Hematopoietic multipotent progenitor cell treated with erythropoietin and hydrocortisone succinate and interleukin-3 and kit ligand, for 4 days (in vitro differentiated cells): ENCODE data around the gene NUP35.

Source experiments
- DNase-seq: peaks from one replicate; pipeline ENCODE4 v3.0.0-alpha.2; 2015

Gene NUP35, protein sequence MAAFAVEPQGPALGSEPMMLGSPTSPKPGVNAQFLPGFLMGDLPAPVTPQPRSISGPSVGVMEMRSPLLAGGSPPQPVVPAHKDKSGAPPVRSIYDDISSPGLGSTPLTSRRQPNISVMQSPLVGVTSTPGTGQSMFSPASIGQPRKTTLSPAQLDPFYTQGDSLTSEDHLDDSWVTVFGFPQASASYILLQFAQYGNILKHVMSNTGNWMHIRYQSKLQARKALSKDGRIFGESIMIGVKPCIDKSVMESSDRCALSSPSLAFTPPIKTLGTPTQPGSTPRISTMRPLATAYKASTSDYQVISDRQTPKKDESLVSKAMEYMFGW

DNA sequence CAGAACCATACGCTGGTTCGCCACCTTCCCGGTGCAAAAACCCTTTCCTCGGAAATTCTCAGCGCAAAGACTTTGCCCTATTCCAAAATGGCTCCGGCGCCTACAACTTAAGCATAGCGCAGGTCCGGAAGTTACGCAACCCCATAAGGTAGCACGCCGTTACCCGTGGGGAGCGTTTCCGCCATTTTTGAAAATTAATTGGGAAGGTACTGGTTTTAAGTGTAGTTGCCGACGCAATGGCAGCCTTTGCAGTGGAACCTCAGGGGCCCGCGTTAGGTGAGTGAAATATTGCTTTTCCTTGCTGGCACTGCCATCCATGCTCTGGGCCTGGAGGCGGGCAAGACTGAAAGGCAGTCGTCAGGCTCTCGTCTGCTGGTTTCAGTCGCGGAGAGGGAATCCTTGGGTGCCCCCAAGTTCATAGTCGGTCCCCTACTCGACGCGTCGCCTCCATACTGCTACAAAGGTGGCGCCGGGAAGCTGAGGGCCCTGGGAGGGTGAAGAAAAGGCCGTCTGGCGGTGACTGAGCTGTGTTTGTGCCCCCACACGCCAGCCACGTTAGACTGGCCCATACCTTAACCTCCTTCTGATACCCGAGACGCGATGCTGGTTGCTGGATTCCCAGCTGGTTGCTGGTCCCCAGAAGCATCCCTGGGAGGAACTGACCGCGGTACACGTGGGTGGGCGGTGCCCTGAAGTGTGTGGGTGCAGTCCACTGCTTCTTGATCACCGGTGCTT is at the start of gene NUP35:
Gene NUP35, plus strand, starts transcription at position 222 of the 735 bp plus-strand sequence. Its CDS starts 15 bp downstream, at position 237.
- DNase-seq, result peak; percentile 97

- no peak for DNase-seq
Measured at GRCh38 chr2:183078163-183078463, 46.1 kb upstream of the NUP35 start.

DNA sequence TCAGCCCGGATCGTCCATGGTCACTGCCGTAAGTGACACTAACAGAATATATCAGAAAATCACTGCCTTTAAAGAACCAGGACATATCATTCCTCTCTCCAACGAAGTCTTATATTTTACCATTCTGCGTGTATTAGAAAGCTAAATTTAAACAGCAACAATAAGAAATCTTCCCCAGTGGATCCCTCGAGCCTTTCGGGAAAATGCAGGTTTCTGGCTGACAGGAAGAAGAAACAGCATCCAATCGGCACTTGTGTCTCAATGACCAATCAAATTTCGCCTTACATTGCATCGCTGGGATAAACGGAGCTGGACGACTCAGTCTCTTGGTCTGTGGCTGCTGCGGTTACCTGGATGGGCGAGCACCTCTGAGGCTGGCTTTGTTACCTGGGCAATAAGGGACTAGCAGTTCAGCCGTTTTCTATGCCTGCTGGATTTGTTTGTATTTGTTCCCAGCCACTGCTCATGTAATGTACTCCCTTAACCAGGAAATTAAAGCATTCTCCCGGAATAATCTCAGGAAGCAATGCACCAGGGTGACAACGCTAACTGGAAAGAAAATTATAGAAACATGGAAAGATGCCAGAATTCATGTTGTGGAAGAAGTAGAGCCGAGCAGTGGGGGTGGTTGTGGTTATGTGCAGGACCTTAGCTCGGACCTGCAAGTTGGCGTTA is 45.6 kb upstream of the NUP35 start, which contains the start of gene DUSP19:
Gene DUSP19, plus strand, starts transcription at position 284 of the 675 bp plus-strand sequence. Its CDS starts 187 bp downstream, at position 471.
- peak; percentile 93 for DNase-seq

GRCh38 chr2:183079139-183079775 is 45.0 kb upstream of the NUP35 start:
- DNase-seq, result peak; percentile 54

DNA sequence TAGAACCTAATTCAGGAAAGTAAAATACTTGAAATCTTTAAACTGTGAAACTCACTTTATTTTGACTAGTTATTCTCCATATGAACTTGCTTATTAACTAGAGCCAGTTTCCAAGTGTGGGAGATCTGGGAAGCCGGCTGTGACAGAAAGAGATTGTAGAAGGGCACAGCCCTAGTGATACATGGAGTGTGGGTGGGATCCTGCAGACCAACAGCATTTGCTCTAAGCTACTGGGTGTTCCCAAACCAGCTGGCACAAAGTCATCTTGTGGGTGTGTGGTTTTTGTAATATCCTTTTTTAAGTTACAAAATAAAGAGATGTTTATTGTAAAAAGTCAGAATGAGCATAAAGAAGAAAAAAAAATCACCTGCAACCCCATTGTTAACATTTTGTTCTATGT is 42.3 kb upstream of the NUP35 start:
- peak; percentile 59 for DNase-seq

- no peak for DNase-seq
Measured at GRCh38 chr2:183088061-183088460, 36.2 kb upstream of the NUP35 start.

GRCh38 chr2:183089192-183089851 is 34.9 kb upstream of the NUP35 start:
- no peak for DNase-seq

DNA sequence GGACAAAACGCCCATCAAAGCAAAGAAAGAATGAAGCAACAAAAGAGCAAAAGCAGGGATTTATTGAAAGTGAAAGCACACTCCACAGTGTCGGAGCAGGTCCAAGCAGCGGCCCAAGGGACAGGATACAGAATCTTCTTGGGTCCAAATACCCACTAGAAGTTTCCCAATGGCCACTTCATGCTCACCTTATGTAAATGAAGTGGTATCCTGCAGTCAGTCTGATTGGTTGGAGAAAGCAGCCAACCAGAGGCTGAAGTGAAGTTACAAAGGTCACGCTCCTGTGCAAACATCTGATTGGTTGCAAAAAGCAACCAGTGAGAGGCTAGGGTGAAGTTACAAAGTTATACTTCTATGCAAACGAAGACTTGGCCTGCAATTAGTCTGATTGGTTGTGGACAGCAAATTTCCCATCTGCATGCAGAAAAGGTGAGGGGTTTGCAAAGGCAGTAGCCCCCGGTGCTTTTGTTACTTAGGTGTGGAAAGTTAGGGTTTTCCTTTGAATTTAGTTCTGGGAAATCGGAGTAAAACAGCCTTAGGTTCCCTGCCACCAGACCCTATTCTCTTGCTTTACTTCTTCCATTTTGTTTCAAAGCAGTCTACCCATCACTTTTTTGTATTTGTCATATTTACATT is 32.8 kb upstream of the NUP35 start:
- DNase-seq, result no peak

- no peak for DNase-seq
Measured at GRCh38 chr2:183091954-183092345, 32.3 kb upstream of the NUP35 start.

- no peak for DNase-seq
Measured at GRCh38 chr2:183093857-183094657, 30.2 kb upstream of the NUP35 start.

DNA sequence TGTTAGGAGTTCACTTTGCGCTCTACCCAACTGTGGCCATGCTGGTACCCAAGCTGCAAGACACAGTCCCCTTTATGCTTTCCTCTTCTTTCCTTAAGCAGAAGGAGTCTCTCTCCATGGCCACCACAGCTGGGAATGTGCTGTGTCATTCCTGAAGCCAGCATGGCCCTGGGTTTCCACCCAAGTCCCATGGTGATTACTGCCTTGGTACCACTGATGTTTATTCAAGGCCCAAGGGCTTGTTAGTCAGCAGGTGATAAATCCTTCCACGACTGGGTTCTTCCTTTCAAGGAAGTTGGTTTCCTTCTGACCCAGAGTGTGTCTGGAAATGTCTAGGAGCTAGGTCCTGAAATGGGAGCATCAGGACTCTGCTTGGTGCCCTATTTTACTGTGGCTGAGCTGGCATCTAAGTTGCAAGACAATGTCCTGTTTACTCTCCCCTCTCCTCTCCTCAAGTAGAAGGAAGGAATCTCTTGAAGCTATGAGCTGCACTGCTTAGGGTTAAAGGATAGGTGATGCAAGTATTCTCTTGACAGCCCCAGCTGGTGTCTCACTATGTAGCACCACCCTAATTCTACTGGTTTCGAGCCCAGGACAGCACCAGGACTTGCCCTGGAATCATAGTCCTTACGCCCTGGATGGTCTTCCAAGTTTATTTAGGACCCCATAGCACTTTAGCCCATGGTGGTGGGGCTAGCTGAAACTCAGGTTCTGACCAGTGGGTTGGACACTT is 18.7 kb upstream of the NUP35 start:
- no peak for DNase-seq

- DNase-seq, result peak; percentile 87
Measured at GRCh38 chr2:183112577-183112976, 11.7 kb upstream of the NUP35 start.

GRCh38 chr2:183113630-183114029 is 10.6 kb upstream of the NUP35 start:
- peak; percentile 13 for DNase-seq

DNA sequence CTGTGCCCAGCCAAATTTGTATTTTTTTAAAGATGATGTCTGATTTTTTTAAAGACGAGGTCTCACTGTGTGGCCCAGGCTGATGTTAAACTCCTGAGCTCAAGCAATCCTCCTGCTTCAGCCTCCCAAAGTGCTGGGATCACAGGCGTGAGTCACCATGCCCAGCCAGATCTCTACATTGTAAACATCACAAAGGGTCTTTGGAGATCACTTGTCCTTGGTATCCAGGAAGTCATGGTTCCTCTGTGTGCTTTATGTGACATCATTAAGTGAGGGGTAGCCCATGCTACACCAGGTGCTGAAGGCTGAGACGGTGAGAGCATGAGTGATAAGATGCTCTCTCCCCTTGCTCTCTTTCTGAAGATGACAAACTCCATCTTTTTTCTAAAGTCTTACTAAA is 7.0 kb upstream of the NUP35 start:
- DNase-seq, result no peak

DNA sequence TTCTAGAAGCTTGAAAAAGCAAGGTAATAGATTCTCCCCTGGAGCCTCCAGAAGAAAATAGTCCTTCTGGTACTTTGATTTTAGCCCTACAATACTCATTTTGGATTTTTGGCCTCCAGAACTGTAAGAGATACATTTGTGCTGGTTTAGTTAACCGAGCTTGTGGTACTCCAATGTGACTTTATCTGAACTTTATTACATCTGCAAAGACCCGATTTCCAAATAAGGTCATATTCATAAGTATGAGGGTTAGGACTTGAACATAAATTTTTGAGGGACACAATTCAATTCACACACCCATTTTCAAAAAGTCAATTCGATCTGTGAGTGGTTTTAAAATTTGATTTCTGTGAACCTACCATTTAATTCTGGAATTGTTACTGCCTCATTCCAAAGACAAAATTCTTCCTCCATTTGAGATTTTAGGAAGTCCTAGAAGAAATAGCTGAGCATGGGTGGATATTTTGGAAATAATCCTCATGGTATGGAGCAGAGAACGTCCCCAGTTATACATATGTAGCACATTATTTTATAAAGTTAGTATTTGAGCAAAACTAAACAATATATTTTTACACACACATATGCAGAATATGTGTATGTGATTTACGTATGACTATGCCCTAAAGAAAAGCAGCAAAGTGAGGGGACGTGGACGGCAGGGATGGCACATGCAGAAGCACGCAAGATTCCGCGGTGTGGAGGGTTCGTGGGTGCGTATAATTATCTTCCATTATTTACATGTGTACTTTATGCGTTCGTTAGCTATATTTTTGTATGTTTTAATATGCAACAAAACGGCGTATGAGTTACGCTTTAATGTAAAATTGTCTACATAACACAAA is 905 bp upstream of the NUP35 start:
- DNase-seq, result peak; percentile 27

DNA sequence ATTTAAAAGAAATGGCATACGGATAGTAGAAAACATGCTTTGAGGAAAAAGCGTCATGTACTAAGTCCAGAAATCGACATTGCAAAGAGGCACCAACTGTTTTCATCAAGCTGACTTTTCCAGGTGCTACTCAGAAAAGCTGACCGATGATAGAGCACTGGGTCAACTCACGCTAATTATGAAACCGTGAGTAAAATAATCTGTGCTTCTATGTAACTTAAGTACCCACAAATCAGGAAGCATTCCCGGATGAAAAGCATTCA is 353 bp upstream of the NUP35 start:
- no peak for DNase-seq

DNA sequence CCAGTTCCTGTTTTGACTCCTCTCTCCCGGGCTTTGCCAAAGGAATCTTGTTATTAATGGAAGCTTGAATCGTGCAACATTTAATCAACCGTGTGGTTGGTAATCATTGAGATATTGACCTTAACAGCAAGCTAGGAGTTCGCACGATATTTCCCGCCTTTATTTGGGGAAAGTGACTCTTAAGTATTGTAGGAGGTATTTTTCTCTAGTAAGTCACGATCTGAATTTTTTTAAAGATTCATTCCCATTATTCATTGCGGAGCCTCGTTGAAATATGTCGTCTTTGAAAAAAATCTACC is 663 bp downstream of the NUP35 start:
- DNase-seq, result no peak

DNA sequence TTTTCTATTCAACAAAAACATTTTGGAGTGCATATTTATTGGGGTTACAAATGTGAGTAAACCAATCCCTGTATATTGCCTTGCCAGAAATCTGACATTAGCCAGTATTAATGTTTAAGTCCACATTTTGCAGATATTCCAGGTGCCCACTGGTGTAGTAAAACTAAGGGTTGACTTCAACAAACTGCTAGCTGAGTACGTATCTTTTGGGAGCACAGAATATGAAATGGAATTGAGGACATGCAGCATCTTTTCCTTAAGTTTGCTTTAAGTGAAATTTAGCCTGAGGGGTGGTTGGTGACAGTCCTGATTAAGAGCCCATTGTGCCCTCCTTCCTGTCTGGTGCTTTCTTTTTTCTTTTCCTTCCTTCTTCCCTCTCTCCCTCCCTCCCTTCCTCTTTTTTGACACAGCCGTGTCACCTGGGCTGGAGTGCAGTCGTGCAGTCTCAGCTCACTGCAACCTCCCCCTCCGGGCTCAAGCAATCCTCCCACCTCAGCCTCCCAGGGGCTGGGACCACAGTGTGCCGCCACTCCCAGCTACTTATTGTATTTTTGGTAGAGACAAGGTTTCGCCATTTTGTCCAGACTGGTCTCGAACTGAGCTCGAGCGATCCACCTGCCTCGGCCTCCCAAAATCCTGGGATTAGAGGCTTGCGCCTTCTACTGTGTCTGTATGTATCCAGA is 1.6 kb downstream of the NUP35 start:
- peak; percentile 30 for DNase-seq

DNA sequence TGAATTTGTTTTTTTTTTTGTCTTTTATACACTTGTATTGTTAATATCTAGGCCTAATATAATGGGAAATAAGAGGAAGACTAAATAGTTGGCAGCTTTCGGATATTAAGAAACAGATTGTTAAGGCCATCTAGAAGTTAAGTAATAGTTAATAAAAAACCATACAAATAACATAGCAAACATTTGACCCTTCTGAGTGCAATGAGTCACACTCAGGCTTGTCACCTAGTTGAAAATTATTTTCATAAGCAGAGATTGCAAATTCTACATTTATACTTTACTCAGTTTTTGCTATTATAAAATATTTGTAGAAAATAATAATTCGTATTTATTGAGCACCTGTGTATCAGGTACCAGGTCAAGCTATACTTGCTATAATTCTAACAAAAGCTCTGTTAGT is 2.4 kb downstream of the NUP35 start:
- DNase-seq, result no peak

DNA sequence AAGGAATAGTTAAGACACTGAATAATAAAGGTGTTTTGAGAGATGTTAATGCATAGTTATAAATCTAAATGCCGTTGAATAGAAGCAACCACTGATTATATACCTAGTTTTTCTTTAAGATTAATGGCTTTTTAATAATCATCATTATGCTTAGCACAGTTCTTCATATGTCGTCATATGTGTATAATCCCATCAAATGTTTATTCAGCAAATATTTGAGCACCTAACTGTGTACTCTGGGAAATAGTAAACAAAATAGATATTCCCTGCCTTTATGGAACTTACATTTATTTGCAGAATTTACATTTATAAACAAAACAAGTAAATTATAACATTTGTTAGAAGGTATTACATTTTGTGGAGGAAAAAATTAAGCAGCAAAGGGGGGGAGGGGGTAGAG is 9.8 kb downstream of the NUP35 start:
- no peak for DNase-seq
